ENCODE measurements around the gene MYOM1.

- TF ChIP-seq CTCF (IDR thresholded peaks at IDR 0.05; ENCODE audit: poor library complexity) (no peak), EZH2phosphoT487 (IDR thresholded peaks at IDR 0.05; ENCODE audit: low read depth, severe bottlenecking, unreplicated experiment) (no peak), EZH2 (IDR thresholded peaks at IDR 0.05; ENCODE audit: borderline replicate concordance) (no peak)
Observed at GRCh38 chr18:3260995-3261372, 41.2 kb upstream of the MYOM1 start.

All from hepatocyte (in vitro differentiated cells).